Measurements from ENCODE around the gene OMA1.
"Not testable (repeated sequence)": the region's sequence is repeated elsewhere in the genome, so short reads cannot be mapped to it uniquely, and the experiment has no call there.

OMA1 gene

DNA sequence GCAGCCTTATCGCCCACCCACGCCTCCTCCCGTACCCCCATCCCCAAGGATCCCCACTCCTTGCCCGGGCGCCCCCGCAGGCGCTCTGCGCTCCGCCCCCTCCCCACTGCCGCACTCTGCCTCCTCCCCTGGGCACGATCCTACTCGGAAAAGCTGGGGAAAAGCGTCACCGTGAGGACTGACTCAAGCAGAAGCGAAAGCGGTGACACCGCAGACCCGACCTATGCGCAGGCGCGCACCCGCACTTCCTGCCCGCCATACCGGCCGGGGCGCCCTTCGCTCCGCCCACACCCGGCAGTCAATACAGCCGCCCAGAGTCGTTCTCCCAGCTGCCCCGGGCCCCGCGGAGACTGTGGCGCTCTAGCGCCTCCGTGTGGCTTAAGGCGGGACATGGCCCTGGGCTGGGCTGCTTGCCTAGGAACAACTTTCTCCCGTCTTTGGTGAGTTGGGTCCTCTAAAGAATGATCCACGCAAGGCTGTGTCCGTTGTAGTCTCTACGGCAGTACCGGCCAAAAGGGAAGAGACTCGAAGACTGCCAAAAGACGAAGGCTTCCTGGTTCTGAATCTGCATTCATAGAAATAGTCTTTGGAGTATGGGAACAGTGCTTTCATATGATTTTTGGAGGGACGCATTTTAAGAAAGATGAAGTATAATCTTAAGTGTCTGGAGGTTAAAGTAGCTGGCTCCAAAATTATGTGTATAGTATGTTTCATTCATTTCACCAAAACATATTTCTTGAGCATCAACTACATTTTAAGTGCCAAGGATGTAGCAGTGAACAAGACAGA lies at the start of gene OMA1:
Gene OMA1, minus strand, starts transcription at position 207 of the 789 bp plus-strand sequence. CDS start 7,432 bp downstream, outside the sequence.
- peak; percentile 98 for DNase-seq

DNA sequence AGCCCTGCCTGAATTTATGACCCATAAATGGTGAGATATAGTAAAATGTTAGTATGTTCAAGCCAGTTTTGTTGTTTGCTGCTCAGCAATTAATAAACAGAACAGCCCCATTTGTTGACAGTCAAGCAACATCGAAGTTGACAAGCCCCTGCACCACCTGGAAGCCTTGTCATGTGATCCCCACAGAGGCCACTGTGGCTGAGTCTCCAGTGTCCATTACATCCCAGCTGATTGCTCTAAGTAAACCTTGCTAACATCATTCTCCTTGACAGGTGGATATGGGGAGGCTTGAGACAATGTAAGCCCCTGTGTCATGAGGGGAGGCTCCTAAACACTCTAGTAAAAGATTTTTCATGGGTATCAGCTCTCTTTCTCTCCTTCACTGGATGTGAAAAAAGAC lies 48.0 kb upstream of the OMA1 start:
- DNase-seq: no peak

DNA sequence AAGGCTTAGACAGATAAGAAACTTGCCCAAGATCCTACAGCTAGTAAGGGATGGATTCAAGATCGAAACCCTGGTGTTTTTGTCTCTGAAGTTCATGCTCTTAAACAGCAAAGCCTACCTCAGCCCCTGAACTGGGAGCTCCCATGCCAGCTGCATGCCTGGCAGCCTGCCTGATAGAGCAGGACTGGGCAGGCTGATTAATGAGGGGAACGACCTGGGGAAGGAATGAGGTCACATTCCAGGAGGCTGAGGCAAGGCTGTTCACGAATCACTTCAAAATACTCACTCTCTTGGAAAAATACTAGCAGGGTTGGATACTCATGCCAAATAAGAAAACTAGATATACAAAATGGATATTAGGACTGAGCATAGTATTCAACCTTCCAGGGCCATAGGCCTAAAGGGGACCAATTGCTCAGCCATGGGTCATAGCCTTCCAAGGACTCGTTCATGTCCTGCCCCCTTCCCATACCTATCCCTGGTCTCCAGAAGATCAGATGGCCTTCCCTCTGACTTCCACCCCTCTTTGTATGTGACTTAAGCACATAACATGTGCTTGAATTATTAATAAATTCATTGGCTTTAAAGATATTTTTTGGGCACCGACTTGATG lies 46.1 kb upstream of the OMA1 start:
- DNase-seq: peak; percentile 65

DNA sequence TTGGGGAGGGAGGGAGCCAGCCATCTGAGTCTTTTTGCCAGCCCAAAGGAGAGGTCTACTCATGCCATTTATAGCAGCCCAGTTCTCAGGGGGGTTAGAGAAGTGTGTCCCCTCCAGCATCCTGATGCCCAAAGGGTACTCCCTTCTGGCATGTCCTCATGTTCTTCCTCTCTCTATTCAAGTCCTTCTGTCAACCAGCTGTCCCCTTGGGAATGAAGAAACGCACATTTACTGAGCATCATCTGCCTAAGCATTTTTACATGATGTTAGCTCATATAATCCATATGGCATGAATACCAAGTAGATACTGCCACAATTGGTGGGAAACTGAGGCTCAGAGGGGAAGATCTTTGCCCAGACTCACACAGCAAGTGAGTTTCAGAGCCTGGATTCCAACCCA lies 45.3 kb upstream of the OMA1 start:
- DNase-seq: no peak

DNA sequence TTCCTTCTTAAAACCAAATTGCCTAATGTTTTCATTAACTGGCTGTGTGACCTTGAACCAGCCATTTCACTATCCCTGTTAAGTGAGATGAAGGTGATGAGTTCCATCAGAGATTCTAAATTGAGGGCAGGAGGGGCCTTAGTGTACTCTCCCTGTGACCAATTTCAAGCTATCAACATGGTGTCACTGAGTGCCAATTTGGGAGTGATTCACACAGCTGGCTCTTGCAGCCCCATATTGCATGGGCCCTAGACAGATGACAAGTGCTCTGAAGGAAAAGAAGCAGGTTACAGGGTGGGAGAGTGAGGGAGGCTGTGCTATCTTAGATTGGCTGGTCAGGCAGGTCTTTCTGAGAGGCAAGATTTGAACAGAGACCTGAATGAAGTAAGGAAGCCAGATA lies 43.5 kb upstream of the OMA1 start:
- DNase-seq: no peak

DNA sequence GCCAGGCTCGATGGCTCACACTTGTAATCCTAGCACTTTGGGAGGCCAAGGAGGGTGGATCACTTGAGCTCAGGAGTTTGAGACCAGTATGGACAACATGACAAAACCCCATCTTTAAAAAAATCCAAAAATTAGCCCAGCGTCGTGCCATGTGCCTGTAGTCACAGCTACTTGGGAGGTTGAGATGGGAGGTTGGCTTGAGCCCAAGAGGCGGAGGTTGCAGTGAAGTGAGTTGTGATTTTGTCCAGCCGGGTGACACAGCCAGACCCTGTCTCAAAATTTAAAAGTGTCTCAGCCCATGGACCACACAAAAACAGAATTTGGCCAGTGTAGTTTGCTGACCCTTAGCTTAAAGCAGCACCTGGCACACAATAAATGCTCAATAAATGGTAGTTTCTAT lies 41.9 kb upstream of the OMA1 start:
- DNase-seq: no peak

DNA sequence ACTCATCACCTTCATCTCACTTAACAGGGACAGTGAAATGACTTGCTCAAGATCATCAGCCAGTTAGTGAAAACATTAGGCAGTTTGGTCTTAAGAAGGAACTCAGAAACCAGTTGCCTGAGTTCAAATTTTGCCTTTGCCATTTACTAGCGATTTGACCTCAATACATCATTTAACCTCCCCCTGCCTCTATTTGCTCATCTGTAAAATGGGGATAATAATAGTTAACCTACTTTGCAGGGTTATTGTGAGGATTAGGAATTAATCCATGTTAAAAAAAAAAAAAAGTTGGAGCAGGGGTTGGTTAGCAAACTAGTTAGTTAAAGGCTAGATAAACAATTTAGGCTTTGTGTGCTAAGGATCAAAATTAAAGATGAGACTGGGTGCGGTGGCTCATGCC lies 41.1 kb upstream of the OMA1 start:
- no peak for DNase-seq

DNA sequence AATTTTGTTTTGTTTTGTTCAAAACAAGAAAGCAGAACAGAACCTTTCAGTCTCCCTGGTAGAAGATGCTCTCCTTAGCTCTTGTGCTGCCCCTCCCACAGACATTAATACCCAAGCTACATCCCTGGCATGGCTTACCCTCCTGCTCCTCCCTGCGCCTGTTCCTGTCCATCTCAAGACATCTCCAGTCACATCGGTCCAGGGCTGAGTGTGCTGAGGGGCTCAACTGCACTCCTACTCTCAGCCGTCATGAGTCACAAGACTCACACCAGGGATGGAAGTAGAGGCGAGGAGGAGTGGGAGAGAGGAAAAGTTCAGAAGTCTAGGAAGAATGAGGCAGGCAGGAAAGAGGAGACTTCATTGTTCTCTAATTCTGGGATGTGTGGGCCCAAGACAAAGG lies 39.7 kb upstream of the OMA1 start:
- DNase-seq: no peak

DNA sequence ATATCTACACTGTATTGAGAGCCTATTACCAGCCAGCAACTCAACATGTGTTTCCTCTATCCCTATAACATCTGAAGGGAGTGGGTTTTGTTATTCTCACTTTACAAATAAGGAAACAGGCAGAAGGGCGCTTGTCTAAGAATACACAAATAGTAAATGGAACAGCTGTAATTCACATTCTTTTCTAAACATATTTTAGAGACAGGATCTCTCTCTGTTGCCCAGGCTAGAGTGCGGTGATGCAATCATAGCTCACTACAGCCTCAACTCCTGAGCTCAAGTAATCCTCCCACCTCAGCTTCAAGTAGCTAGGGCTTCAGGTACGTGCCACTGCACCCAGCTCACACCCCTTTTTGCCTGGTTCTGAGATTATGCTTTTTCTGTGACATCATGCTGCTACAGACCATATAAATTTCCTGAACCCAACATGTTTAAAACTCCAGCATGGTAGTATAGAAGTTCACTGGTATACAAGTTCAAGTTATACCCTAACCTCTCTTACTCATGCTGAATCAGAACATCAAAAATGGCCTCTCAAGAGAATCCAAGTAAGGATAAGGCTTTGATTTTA lies 39.1 kb upstream of the OMA1 start:
- no peak for DNase-seq

DNA sequence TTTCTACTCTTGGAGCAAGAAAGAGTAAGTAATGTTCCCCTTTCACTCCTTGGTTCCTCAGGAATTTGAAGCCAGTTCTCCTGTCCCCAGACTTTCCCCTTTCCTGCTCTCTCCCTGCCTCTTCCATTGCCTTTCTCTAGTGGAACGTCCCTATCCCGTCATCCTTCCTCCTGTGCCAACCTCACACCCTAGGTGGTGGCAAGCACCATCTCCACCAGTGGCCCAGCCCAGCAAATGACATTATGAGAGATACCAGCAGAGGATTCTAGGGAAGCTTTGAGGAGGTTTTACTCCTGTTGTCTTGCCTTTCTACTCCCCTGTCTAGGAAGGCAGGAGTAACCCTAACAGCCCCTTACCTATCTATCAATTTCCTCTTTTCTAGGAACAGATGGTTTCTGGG lies 38.6 kb upstream of the OMA1 start:
- DNase-seq: no peak

DNA sequence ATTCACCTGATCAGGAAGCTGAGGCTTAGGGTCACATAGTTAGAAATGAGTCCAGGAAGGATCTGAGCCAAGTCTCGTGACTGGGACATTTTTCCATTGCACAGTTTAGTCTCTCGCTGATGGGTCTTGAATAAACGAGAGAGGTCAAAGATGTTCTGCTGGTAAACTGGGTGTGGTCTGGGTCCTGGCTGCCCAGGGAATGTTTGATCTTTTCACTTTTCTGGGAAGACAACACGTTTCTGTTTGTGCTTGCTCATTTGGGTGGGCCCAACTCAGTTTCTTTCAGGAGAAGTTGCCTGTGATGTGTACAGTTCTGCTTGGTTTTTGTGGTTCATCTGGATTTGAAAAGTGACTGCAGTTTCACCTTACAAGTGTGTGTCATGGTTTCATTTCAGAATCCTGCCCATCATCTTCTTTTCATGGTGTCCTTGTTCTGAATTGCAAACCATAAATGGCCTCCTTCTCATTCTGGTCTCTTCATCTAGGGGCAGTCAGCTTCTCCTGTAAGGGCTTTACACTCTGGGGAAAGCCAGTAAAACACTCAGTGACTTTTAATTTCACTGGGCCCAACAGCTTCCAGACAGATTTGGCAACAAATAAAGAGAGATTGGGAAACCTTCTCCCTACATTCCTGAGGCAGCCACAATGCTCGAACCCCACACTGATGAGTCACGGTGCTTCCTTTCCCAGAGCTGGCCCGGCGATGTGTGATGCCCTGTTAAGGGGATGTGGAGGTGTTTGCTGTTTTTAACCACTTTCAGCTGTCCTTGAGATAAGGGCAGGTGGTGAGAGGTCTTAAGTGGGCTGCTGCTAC lies 37.8 kb upstream of the OMA1 start:
- DNase-seq: no peak

DNA sequence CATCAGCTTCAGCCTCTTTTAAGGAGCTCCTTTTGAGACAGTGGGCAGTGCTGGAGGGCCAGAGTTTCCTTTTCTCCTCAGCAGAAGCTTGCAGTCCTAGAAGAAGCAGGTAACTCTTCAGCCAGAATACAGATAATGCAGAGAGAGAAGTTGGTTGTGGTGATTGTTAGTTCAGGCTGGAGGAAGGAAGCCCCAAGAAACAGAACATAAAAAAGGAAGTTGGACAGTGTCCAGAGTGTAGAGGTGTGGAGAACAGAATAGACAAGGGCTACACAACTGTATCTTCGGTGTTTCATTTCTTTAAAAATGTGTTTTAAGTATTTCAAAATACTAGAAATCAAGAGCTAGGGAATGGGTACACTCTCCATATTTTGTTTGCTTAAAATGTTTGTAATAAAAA lies 37.0 kb upstream of the OMA1 start:
- DNase-seq: no peak

DNA sequence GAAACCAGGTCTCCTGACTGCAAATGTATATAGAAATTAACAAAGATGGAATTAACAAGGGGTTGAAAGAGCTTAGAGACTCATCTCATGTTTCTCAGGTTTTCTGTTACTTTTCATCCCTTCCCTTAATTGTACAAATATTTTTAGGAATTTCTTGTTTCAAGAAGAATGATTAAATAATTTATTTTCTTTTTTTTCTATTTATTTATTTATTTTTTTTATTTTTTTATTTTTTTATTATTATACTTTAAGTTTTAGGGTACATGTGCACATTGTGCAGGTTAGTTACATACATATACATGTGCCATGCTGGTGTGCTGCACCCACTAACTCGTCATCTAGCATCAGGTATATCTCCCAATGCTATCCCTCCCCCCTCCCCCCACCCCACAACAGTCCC lies 35.6 kb upstream of the OMA1 start:
- not testable (repeated sequence) for DNase-seq

DNA sequence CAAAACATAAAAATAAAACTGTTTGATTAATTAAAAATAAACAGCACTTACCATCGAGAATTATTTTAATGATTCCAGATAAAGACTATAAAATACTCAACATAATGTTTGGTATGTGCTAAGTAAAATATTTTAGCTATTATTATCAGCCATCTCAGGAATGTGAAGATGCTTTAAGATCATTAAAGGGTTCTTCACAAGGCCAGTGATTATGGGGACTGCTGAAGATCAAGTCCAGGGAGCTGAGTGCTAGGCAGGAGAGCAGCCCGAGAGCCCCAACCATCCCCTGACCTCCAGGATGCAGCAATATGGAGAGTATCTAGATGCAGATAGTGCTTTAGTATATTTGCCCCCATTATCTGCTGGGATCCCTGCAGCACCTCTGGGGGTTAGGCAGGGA lies 35.1 kb upstream of the OMA1 start:
- no peak for DNase-seq

DNA sequence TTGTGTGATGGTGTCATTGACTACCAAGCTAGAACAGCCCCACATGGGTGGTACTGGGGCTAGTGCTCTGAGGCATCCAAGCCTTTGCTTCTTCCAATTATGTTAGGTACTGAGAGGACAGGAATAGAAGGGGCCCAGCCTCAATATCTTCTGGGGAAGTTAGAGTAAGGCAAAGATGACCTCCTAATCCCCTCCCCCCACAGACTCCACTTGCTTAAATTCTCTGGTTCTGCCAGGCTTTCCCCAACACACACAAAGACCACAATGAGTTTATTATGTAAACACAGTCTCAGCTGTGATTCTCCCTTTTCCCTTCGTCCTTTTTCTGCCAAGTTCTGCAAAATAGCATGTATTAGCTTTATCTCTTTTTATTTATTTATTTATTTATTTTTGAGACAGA lies 33.7 kb upstream of the OMA1 start:
- DNase-seq: no peak

DNA sequence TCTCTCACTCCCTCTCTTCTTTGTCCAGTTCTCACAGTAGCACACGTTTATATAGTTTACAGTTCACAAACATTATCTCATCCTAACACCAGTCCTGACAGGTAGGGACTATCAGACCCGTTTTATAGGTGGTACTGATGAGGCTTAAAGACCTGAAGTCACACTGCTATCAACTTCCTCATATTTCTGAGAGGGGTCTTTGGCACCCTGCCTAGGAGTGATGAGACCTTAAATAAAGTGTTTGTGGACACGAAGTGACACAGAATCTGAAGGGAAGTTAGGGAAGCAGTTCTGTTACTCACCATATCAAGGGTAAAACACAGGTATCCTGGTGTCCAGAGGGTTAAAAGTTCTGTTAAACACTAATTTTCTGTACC lies 31.1 kb upstream of the OMA1 start:
- peak; percentile 45 for DNase-seq

DNA sequence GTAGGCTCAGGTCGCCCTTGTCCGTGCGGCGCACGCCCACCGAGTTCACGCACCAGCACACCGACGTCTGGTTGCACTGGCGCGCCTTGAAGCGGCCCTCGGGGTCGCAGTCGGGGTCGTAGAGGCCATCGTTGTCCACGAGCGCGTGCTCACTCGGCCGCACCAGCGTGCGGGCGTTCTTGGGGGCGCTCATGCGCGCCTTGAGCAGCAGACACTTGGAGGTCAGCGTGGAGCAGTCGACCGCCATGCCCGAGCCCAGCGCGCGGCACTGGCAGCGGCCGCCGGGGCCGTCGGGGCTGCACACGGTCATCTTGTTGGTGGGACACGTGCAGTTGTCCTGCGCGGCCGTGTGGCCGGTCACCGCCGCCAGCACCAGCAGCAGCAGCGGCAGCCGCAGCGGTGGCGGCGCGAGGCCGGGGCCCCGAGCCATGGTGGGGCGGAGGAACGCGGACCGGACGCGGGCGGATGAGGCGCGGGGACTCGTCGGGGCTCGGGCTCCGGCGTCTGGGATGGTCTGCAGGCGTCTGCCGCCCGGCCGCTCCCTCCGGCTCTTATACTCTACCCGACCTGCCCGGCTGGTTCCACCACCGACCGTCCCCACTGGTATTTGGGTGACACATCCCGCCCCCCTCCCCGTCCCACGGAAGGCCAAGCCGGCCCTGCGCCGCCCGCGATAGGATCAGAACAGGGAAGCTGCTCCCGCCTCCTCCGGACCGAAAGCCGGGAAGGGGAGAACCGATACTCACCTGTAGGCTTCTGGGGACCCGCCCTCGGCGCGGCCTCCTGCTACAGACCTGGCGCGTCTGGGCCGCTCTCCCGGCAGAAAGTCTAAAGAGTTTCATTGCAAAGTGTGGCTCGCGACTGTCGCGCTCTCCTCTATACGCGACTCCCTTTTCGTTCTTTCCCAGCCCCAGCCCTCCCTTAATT lies 30.5 kb upstream of the OMA1 start, which contains the start of gene TACSTD2:
Gene TACSTD2, minus strand, starts transcription at position 526 of the 927 bp plus-strand sequence. Its CDS starts 96 bp downstream, at position 430.
- peak; percentile 61 for DNase-seq

DNA sequence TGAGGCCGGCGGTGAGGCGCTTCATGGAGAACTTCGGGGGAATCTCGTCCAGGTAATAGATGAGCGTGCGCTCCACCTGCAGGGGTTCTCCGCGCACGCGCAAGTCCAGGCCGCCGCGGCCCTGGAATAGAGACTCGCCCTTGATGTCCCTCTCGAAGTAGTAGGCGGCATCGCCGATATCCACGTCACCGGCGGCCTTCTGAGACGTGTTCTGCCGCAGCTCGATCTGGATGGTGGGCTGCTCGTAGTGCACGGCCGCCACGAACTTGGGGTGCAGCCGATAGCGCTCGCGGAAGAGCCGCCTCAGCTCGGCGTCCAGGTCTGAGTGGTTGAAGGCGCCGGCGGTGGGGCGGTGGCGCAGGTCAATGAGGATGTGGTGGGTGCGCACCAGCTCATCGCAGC lies 29.8 kb upstream of the OMA1 start:
- DNase-seq: no peak

DNA sequence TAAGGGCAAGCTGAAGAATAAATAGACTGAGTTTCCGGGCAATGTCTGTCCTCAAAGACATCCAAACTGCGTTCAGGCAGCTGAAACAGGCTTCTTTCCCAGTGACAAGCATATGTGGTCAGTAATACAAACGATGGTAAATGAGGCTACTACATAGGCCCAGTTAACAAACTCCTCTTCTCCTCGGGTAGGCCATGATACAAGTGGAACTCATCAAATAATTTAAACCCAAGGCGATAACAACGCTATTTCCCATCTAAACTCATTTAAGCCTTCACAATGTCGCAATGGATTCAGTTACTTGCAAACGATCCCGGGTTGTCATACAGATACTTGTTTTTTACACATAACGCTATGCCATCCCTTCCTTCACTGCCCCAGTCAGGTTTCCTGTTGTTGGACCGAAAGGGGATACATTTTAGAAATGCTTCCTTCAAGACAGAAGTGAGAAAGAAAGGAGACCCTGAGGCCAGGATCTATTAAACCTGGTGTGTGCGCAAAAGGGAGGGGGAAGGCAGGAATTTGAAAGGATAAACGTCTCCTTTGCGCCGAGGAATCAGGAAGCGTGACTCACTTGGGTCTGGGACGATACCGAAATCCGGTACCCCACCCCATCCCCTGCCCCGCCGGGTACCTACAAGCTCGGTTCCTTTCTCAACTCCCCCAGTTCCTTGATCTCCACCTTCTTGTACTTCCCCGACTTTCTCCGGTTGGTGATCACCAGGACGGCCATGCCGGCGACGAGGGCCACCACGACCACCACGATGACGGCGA lies 29.2 kb upstream of the OMA1 start:
- DNase-seq: peak; percentile 33

DNA sequence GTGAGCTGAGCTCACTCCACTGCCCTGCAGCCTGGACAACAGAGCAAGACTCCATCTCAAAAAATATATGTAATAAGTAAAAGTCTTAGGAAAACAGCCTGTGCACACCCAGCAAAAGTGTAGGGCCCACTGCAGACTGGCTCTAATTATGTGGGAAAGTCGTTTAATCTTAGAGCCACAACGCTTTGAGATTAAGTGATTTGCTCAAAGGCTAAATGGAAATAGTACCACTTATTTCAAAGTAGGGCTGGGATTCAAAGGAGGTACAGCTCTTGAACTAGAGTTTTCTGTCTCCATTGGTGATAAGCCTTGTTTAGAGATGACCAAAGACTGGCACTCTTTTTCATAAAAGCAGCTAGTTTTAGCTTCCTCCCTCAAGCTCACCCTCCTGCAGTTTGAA lies 28.3 kb upstream of the OMA1 start:
- no peak for DNase-seq

Measured in eye (tissue), 1 donor.